AG04449 (cell line): ENCODE results near the gene ORMDL1.

ENCODE experiments used
- CTCF ChIA-PET: fragments of 350-600 bp; formaldehyde crosslinking; extraction: SDS; loops from one replicate; lab custom pipeline; 2021; ENCODE audit warnings: antibody characterized with exemption; lab: Yijun Ruan, JAX
- POLR2A ChIA-PET: fragments of 400-600, 350-600 bp; formaldehyde crosslinking; extraction: SDS; loops from one replicate; lab custom pipeline; 2020; ENCODE audit warnings: antibody characterized with exemption, inconsistent platforms; lab: Yijun Ruan, JAX
- DNase-seq: peaks from one replicate; pipeline ENCODE4 v3.0.0-alpha.2; 2010; ENCODE audit warnings: low read depth, low spot score
- H3K4me3 ChIP-seq: 2 replicates; pipeline ENCODE4 v1.5.1; 2011; ENCODE audit warnings: low read depth, mild to moderate bottlenecking, control low read depth, low read length
- TF ChIP-seq, protein P1 (sequence below): IDR thresholded peaks from one replicate; pipeline ENCODE4 v1.5.1; 2011; ENCODE audit warnings: mild to moderate bottlenecking, moderate library complexity, low read length, control low read depth, inconsistent platforms; ENCODE audit not compliant: insufficient read depth; ENCODE audit errors: missing control alignments

ORMDL1 gene

DNA sequence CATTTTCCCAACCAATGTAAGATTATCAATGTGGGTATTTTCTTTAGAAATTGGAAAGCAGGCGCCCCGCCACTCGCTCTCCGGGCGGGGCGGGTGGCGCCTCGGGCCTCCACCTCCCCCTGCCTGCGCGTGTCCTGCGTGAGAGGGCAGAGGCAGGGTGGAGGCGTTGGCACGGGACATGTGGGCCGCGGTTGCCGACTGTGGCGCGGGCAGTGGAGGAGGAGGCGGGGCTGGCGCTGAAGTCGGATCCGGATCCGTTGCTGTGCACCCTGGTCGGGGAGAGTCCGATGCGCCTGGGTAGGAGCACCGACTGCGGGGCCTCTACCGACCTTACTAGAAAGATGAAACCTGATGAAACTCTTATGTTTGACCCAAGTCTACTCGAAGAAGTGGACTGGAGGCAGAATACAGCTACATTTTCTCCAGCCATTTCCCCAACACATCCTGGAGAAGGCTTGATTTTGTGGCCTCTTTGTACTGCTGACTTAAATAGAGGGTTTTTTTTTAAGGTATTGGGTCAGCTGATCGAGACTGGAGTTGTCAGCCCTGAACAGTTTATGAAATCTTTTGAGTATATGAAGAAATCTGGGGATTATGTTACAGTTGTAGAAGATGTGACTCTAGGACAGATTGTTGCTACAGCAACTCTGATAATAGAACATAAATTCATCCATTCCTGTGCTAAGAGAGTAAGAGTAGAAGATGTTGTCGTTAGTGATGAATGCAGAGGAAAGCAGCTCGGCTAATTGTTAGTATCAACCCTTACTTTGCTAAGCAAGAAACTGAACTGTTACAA, 38.0 kb upstream of the ORMDL1 start:
- TF ChIP-seq, protein P1, sequence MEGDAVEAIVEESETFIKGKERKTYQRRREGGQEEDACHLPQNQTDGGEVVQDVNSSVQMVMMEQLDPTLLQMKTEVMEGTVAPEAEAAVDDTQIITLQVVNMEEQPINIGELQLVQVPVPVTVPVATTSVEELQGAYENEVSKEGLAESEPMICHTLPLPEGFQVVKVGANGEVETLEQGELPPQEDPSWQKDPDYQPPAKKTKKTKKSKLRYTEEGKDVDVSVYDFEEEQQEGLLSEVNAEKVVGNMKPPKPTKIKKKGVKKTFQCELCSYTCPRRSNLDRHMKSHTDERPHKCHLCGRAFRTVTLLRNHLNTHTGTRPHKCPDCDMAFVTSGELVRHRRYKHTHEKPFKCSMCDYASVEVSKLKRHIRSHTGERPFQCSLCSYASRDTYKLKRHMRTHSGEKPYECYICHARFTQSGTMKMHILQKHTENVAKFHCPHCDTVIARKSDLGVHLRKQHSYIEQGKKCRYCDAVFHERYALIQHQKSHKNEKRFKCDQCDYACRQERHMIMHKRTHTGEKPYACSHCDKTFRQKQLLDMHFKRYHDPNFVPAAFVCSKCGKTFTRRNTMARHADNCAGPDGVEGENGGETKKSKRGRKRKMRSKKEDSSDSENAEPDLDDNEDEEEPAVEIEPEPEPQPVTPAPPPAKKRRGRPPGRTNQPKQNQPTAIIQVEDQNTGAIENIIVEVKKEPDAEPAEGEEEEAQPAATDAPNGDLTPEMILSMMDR = no peak
- peak; percentile 46 for DNase-seq
- ChIA-PET CTCF (interaction anchor here (1.2 kb wide), 1 partner anchor 23 kb away, joined by 3 read pairs; no protein-coding TSS in a partner anchor), POLR2A (interaction anchor here (0.7 kb wide), 1 partner anchor 89 kb away, joined by 3 read pairs; no protein-coding TSS in a partner anchor)
- no peak overlapping the region for H3K4me3 ChIP-seq

- POLR2A ChIA-PET = no interaction called here
- TF ChIP-seq, protein P1 = no peak
- CTCF ChIA-PET = interaction anchor here (0.6 to 1.6 kb wide), 4 partner anchors 9 to 159 kb away, joined by 3 to 4 read pairs (median 3); no protein-coding TSS in a partner anchor
- DNase-seq = peak; percentile 29
- no peak overlapping the region for H3K4me3 ChIP-seq
These were observed 35.2 kb upstream of the ORMDL1 start for GRCh38 chr2:189819297-189819704.

- DNase-seq = no peak
- CTCF ChIA-PET = interaction anchor here (0.9 to 1.6 kb wide), 2 partner anchors 20 to 158 kb away, joined by 3 to 4 read pairs; no protein-coding TSS in a partner anchor
- TF ChIP-seq, protein P1 = no peak
- POLR2A ChIA-PET = no interaction called here
- H3K4me3 ChIP-seq = no peak overlapping the region
These were observed 34.3 kb upstream of the ORMDL1 start for GRCh38 chr2:189818249-189819038.

DNA sequence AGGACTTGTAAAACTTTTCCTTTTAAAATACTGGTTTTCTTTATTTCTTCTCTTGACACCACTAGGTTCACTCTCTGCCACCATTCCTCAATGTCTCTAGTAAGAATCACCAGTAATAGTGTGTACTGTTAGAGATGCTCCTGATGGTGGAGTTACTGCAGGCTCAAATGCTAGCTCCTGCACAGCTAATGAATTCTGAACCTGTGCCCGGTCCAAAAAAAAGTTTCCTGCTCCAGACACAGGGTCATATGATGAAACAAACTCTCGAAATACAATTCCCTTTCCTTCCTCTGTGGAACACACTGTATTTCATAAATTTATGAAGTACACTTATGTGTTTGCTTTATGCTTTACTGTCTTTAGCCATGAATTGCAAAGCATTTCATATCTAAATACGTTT, 19.3 kb upstream of the ORMDL1 start:
- TF ChIP-seq, protein P1 = no peak
- CTCF ChIA-PET = no interaction called here
- POLR2A ChIA-PET = no interaction called here
- no peak overlapping the region for H3K4me3 ChIP-seq
- no peak for DNase-seq

GRCh38 chr2:189802396-189802912, 18.3 kb upstream of the ORMDL1 start:
- no peak overlapping the region for H3K4me3 ChIP-seq
- DNase-seq = no peak
- ChIA-PET POLR2A (no interaction called here), CTCF (interaction anchor here (0.9 to 1.5 kb wide), 4 partner anchors 39 to 270 kb away, joined by 3 to 5 read pairs (median 4); partner anchors contain the start of gene OSGEPL1)
- TF ChIP-seq, protein P1 = no peak
